Measurements from ENCODE around the gene MGME1.

MGME1 gene

DNA sequence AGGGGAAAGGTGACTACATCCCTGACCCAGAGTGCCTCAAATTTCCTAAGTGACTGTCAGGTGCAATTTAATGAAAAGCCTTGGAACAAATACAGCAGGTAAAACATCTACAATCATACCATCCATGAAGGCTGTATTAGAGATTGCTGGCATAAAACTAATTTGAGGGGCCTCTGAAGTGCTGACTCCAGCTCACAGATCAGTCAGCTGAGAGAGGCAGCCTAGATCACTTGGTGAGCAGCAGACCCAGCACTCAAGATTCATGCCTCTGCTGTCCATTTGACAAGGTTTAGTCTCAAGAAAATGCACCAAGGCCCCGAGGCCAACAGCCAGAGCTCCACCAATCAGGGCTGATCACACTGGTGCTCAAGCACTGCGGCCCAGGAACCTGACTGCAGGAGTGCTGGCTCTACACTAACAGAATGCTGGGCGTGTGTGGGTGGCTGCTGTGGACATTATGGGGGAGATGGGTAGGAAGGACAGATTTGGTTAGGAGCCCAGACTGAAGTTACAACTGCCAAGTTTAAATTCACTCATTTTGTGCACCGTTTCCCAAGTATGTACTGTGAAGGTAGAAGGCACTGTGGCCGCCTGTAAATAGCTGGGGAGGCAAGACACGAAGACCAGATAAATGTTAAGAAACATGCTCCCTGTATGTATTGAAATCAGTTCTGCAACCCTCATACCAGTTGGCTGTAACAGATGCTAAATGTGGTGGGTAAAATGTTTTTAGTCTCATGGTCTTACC is 28.4 kb upstream of the MGME1 start:
- no peak for DNase-seq (ENCODE audit: low read depth in 2 of 2)

DNA sequence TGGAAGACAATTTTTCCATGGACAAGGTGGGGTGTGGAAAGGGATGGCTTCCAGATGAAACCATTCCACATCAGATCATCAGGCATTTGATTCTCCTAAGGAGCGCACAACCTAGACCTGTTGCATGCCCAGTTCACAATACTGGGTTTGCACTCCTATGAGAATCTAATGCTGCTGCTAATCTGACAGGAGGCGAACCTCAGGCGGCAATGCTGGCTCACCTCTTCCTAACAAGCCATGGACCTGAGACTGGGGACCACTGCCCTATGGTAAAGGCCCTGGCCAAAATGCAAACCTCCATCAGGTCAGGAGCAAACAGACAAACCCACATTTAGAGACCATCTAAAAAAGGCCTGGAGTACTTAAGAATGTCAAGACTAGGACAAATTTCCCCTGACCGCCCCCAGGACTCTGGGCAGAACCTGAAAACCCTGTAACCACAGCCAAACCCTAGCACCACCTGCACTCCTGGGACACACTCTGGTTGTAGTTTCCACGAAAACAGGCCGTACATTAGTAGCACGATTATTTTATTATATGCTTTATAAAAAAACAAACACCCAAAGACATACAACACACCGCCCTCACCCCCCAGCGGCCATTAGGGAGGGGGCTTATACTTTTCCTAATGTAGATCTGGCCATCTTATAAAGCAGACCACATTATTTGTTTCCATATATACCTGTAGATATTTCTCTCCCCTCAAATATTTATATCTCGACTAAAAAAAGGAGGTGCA is 27.6 kb upstream of the MGME1 start:
- no peak for DNase-seq (ENCODE audit: low read depth in 2 of 2)

DNA sequence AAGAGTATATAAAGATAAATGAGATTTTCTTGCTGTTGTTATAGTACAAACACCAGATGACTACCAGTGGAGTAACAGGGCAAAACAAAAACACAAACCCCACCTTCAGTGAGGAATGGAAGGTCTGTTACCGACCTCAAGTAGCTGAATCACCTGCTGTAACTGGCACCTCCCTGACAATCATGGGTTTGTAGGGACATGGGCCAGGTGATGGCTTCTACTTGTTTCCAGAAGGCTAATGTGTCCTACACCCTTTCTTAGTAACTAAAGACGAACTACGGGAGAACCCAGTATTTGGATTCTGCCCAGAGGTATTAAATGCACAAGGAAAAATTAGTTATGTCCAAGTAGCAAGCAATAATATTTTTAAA is 27.0 kb upstream of the MGME1 start:
- no peak for DNase-seq (ENCODE audit: low read depth in 2 of 2)

DNA sequence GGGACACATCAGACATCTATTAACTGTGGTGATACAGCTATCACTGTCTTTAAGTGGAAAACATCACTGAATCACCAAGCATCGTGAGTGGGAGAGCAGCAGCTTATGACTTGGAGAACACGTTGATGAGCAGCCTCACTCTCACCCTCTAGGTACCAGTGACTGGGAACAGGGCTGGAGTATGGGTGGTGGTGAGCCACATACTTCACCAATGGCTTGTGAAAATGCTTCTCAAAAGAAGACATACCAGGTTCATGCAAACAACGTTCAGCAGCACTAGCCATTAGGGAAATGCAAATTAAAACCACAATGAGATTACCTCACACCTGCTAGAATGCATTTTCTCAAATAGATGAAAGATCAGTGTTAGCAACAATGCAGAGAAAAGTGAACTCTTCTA is 25.5 kb upstream of the MGME1 start:
- no peak for DNase-seq (ENCODE audit: low read depth in 2 of 2)

DNA sequence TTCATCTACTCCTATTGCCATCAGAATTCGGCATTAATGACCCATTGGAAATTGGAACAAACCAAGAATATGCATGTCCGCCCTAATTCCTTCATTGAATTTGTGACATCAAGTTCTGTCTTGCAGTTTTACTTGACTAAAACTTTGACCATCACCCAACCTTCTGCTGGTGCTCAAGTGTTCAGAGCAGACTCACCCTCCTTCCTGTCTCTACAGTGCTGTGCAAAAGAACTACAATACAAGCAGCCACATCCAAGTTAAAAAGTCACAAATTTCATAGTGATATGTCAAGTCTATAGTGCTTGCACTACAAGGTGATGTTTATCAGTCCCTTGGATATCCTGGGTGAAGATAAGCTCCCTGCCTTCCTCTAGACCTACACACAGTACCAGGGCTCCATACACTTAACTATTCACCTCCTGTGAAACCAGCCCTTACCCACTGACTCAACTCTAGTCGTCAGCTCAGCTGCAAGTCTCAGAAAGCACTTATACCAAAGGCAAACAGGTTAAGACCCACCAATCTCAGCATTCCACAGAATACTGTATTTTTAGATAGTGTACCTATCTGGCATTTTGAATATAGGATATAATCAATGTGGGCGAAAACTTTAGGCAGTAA is 23.9 kb upstream of the MGME1 start:
- DNase-seq (ENCODE audit: low read depth in 2 of 2) = no peak

DNA sequence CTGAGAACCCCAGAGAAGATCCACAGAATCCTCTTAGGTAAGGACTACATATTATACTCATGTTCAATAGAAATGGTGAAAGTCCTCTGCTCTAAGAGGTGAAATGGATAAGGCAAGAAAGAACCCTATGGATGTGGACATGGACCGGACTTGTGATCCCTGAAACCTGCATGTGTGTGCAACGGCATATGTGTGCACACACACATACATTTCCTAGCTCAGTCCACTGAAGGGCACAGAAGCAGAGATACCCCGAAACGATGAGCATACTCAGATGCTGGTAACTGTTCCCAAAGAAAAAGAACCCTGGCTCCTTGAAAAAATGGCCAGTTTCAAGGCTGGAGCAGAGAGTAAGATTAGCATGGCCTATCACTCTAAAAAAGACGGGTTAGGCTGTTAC is 22.8 kb upstream of the MGME1 start:
- no peak for DNase-seq (ENCODE audit: low read depth in 2 of 2)

DNA sequence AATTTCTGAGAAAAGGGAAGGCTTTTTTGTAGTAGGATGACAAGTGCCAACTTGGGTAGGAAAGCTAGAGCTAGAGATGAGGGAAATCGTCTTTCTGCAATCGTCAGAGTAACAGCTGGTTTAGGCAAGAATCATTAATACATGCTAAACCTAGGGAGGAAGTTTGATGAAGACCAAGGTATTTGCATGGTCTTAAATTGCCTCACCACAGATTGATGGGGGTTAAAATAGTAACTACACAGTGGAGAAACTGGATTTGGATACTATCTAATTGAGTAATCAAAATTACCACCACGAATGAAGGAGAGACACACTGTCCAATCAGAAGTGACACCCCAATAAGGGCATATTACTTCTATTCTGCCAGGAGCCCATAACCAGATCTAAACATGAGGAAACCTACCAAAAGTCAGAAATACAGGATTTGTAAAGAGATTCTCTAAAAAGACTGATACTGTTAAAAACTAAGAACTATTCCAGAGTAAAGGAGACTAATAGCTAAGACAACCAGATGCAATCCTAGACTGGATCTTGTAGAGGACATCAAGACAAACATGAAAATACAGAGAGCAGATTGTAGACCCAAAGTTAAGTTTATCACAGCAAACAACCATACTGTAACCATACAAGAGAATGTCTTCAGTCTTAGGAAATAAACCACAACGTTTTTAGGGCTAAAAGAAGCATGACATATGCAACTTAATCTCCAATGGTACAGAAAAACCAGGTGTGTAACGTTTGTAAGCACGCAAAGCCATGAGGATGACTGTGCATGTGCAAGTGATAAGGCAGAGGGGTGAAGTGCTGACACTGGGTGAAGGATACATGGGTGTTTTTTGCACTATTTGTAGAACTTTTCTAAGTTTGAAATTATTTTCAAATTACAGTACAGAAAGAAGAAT is 22.0 kb upstream of the MGME1 start:
- DNase-seq (ENCODE audit: low read depth in 2 of 2) = no peak

DNA sequence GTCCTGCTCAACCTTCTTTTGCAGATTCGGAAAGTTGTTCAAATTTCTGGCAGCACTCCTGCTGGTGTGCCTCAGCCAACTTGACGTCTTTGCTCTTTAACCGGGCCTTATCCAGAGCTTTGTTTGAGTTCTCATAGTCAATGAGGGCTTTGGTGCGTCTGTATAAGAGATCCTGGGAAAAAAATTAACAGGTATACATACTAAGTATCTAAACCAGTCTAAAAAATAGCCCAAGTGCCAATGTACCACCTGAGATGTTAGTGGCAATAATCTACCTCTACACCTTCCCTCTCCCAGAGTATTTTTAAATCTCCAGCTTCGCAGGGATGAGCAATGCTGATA is 21.4 kb upstream of the MGME1 start:
- no peak for DNase-seq (ENCODE audit: low read depth in 2 of 2)

DNA sequence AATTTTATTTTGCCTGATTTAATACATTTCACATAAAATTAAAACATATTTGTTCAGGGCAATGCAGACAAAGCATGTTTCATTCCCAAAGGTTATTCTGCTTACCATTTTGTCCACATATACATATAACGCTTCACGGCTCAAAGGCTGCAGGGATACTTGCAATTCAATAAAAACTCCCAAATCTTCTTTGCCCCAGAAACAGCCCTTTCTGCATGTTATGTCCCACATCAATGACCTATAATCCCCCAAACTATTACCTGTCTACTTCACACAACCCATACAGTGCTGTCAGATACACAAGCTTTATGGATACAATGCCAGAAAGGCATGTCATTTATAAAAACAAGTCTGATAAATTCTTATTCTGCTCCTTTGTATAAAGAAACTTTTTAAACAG is 20.4 kb upstream of the MGME1 start:
- DNase-seq (ENCODE audit: low read depth in 2 of 2) = no peak

DNA sequence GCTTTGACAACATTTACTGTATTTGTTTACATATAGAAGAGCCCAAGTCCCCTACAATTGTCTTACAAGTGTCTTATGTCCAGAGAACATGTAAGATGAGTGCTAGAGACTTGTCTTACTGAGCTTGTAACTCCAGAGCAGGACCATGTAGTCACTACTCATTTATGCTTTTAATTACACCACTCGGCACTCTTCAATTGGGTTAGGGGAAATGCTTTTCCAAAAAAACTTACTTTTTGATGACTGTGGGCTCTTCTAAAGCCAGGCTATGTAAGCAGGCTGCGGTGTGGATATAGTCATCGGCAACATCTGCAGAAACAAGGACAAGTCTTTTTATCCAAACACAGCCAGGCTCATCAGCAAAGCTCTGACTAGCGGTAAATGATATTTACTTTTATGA is 18.9 kb upstream of the MGME1 start:
- no peak for DNase-seq (ENCODE audit: low read depth in 2 of 2)

DNA sequence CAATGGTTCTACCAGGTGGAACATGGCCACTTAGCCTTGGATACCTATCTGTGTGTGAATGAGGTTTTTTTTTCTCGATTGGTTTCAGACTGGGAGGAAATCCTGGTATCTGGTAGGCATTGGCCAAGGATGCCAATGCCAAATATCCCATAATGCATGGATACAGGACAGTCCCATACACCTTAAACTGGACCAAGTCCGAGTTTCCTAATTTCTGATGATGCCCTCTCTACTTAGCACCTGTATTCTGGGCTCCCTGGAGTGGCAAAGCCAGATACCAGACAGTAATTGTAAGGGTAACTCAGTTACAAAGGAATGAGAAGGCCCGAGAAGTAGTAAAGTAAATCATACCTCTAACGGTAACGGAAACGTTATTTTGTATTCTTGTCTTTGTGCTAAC is 18.1 kb upstream of the MGME1 start:
- no peak for DNase-seq (ENCODE audit: low read depth in 2 of 2)

DNA sequence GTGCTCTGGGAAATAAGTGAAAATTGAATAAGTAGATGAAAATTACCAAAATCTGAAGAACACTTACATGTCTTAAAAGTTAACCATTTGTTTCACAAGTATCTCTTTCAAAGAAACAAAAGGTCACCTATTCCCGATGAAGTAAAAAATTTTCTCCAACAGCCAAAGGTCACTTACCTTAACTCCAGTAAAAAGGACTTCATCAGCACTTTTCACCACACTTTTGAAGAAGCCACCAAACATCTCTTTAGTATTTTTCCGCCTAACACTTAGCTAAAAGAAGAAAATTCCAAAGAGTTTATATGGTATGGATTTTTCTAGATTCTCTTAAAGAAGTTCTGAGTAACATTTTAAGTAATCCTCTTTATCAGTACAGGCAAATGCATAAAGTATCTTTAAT is 17.5 kb upstream of the MGME1 start:
- DNase-seq (ENCODE audit: low read depth in 2 of 2) = no peak

DNA sequence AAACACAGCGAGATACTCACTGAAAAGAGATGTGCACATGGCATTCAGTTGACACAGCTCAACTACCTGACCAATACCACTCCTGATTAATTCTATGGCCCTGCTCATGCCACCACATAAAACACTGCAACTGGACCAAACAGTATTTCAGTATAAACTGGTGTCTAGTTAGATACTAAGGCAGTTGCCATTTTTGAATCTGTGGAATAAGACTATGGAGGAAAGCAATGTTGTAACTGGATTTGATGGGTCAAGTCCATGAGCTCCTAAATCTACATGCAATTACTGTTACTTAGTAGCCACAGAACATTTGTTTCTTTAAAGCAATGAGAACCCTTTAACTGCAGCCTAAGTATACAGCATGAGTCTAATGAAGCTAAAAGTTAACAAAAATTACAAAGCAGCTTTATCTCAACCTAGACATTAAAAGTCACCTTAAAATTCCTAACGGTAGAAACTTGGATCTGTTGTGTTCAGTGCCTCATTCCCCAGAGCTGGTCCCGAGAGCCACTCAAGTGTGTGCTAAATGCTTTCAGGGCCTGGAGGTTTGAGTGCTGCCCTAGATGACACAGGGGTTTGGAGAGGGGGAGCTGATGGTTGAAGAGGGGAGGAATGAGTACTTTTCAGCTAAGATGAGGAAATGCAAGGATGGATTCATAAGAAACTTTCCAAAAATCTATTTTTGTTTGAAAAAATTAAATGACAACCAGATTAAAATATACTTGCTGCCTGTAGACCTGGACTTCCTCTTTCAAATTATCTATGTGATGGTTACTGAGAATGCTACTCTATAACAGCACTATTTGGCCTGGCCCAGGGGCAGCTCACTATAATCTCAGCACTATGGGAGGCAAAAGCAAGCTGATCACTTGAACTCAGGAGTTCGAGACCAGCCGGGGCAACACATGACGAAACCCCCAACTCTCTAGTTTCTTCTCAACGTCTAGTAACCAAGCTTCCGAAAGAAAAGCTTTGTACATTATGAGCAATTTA is 15.8 kb upstream of the MGME1 start:
- DNase-seq (ENCODE audit: low read depth in 2 of 2) = no peak

DNA sequence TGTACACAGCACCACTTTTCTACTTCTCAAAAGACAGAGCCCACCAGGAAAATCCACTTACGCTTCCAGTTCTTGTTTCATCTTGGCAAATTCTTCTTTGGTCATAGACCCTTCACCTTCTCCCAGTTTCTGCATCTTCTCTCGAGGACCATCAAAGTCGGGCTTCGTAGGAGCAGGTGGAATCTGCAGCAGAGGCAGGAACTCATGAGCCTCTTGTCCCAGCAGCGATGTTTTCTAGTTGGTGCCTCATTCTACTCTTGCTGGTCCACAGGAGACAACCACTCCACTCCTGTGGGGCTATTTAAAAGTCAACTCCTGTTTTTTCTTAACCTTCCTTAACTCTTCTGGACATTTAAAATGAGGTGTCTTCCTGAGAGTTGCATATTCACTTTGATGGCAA is 14.9 kb upstream of the MGME1 start:
- no peak for DNase-seq (ENCODE audit: low read depth in 2 of 2)

DNA sequence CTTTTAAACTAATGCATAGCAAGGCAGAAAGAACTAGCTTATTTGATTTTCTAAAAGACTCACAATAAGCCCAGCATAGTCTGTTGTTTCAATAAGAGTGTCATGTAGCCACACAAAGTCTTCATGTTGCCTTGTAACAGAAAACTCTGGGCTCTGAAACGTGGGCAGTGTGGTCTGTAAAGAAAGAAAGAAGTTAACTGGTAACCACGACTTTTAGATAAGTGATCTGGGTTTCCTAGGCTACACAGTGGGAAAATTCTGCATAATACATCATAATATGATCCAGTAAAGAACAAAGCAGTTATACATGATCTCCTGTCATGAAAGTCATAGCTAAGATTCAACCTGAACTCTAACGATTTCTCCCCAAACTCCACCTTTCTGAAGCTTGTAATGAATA is 13.5 kb upstream of the MGME1 start:
- no peak for DNase-seq (ENCODE audit: low read depth in 2 of 2)

DNA sequence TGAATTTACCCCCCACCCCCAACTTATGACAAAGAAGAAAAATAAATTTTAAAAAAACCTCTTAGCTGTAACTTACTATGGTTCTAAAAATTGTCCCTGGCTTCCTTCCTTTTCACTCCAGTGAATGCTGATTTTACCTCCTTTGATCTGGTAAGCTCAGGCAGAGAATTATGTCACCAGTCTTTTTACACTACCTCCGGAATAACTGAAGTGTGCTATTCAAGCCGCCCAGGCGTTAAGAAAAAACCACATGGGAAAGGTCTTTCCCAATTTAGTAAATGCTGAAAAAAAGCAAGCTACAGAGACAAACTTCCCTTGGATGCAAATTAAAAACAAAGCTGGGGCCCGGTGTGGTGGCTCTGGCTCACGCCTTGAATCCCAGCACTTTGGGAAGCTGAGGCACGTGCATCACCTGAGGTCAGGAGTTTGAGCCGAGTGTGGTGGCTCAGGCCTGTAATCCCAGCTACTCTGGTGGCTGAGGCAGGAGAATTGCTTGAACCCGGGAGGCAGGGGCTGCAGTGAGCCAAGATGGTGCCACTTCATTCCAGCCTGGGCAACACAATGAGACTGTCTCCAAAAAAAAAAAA is 12.6 kb upstream of the MGME1 start:
- DNase-seq (ENCODE audit: low read depth in 2 of 2) = no peak

DNA sequence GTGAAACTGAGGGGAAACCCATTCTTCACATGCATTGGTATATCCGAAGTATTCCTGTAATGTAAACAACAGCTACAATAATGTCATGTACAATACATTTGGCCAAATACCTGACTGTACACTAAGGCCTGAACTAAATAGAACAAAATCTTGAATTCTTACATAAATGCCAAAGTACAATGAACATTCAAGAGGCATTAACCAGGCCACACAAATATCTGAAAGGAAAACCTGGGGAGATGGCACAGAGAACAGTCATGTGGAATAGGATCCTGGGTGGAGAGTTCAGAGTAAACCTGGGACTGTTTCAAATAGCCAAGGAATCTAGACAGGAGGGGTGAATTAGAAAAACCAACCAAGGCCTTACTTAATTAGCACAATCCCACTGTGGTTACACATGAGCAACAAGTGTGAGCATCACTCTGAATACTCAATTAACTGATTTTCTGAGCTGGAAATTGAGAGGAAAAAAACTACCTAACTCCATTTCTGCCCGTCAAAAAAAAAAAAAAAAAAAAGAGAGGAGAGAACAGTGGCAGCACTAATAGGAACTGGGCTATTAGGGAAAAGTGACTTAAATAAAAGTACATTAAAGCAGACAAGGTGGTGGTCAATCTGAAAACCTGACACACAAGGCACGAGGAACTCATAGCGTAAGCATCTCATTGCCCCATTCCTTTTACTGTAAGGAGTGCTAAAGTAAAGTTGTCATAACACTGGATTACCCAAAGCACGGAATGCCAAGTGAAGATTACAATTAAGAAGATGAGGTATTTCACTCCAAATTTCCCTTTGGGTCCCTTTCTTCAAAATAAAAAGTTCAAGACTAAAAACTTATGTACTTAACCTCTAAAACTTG is 11.1 kb upstream of the MGME1 start:
- DNase-seq (ENCODE audit: low read depth in 2 of 2) = no peak

DNA sequence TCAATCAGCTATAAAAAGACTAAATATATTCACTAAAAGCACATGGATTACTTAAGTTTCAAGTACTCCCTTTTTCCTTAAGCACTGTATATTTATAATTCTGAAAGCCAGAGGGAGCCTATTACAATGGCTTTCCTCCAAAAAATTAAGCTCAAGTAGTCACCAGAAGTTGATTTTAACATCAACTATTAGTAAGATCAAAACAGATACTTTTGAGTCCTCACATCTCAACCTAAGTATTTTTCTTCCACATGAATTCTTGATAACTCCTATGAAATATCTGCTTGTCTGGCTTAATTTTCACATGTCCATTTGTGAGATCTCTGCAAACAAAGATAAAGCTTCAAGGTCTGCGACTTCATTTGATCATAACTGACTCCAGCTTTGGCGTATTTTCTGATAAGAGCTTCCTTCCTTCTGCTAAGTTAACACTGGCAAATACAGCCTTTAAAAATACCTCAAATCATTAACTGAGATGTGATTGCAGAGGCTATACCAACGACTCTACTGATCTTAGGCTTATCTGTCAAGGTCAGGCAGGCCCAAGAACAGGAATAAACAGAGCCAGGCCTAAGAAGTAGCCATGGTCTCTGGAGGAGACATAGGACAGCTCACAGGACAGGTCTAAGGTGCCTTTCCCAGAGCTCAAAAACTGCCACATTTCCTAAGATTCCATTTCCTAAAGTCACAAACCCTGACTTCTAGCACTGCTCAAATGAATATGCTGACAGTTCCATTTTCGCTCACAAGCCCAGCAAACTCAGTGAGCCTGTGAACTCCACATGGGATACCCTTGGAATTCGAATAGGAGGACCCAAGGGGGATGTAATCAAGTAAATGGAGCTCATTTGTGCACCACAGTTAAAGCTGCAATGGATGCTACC is 10.2 kb upstream of the MGME1 start:
- no peak for DNase-seq (ENCODE audit: low read depth in 2 of 2)

DNA sequence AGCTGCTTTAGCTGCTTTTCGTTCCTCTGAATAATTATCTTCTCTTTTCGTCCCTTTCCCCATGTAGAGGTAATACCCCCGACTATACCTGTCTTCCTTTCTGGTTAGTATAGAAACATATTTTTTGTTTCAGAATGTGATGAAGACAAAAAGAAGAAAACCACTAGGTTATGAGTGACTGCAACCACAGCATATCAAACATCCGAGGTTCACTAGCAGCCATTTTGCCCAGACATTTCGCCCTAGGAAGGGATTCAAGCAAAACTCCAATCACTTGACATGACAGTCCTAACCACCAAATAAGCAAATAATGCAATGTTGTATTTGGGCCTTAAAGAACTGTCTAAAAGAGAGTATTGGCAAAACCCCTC is 9.6 kb upstream of the MGME1 start:
- no peak for DNase-seq (ENCODE audit: low read depth in 2 of 2)
